Glomerular endothelial cell (primary cell): ENCODE measurements around the gene DTX2. TPM values are rescaled to one million over a fixed set of nuclear protein-coding genes. Genes with fewer than 3 reads are reported as not detected.
"Not testable (repeated sequence)": the region's sequence is repeated elsewhere in the genome, so short reads cannot be mapped to it uniquely, and the experiment has no call there.

ENCODE experiments used
- DNase-seq: peaks from one replicate; pipeline ENCODE4 v3.0.0-alpha.2; 2011; ENCODE audit warnings: low read depth, low spot score; ENCODE audit errors: extremely low read depth
- total RNA-seq: library from RNA; depleted of rRNA; stranded (reverse); fragments of >200 nt; gene quantifications from 2 replicates; pipeline ENCODE4 v1.2.3, GENCODE V29; 2015

The DTX2 gene
- total RNA-seq: 20.4 and 27.3 TPM in 2 replicates

- not testable (repeated sequence) for DNase-seq
These were observed at the start of gene DTX2 for GRCh38 chr7:76461464-76462101. Gene DTX2 (plus strand): TSS chr7:76461709. CDS start chr7:76480510, 18,801 bp downstream.

- DNase-seq: no peak
These were observed 49.3 kb upstream of the DTX2 start for GRCh38 chr7:76412249-76412648.

- DNase-seq: not testable (repeated sequence)
These were observed 43.7 kb upstream of the DTX2 start for GRCh38 chr7:76417654-76418310.

- peak; percentile 57 for DNase-seq
These were observed 40.4 kb upstream of the DTX2 start for GRCh38 chr7:76421097-76421496.

- DNase-seq: no peak
These were observed 37.7 kb upstream of the DTX2 start for GRCh38 chr7:76423666-76424412.

GRCh38 chr7:76424413-76425111, 36.9 kb upstream of the DTX2 start, which contains the start of gene ZP3:
Gene ZP3 (plus strand): TSS chr7:76424950. CDS start chr7:76424965, 15 bp downstream.
- no peak for DNase-seq

- DNase-seq: no peak
These were observed 36.4 kb upstream of the DTX2 start for GRCh38 chr7:76425156-76425555.

GRCh38 chr7:76425558-76425957, 36.0 kb upstream of the DTX2 start:
- DNase-seq: not testable (repeated sequence)

- no peak for DNase-seq
These were observed 35.3 kb upstream of the DTX2 start for GRCh38 chr7:76426246-76426645.

GRCh38 chr7:76427635-76428034, 33.9 kb upstream of the DTX2 start:
- no peak for DNase-seq

GRCh38 chr7:76428149-76428823, 33.2 kb upstream of the DTX2 start:
- DNase-seq: no peak

- no peak for DNase-seq
These were observed 32.4 kb upstream of the DTX2 start for GRCh38 chr7:76428868-76429805.

- no peak for DNase-seq
These were observed 31.3 kb upstream of the DTX2 start for GRCh38 chr7:76430211-76430610.

GRCh38 chr7:76430836-76431235, 30.7 kb upstream of the DTX2 start:
- no peak for DNase-seq

- DNase-seq: peak; percentile 64
These were observed 23.6 kb upstream of the DTX2 start for GRCh38 chr7:76437873-76438272.

GRCh38 chr7:76439120-76439888, 22.2 kb upstream of the DTX2 start:
- not testable (repeated sequence) for DNase-seq

- not testable (repeated sequence) for DNase-seq
These were observed 21.1 kb upstream of the DTX2 start for GRCh38 chr7:76440404-76440803.

GRCh38 chr7:76441792-76442191, 19.7 kb upstream of the DTX2 start:
- not testable (repeated sequence) for DNase-seq
